GM21526 (cell line): Measurements from ENCODE around the gene CTSV.
"Not testable (repeated sequence)": the region's sequence is repeated elsewhere in the genome, so short reads cannot be mapped to it uniquely, and the experiment has no call there.

Source experiments
- ATAC-seq: cut with Tn5 transposase; IDR thresholded peaks from one replicate; pipeline ENCODE4 v1.9.1; 2021; ENCODE audit warnings: moderate library complexity; ENCODE audit not compliant: unreplicated experiment, low FRiP score

The CTSV gene

DNA sequence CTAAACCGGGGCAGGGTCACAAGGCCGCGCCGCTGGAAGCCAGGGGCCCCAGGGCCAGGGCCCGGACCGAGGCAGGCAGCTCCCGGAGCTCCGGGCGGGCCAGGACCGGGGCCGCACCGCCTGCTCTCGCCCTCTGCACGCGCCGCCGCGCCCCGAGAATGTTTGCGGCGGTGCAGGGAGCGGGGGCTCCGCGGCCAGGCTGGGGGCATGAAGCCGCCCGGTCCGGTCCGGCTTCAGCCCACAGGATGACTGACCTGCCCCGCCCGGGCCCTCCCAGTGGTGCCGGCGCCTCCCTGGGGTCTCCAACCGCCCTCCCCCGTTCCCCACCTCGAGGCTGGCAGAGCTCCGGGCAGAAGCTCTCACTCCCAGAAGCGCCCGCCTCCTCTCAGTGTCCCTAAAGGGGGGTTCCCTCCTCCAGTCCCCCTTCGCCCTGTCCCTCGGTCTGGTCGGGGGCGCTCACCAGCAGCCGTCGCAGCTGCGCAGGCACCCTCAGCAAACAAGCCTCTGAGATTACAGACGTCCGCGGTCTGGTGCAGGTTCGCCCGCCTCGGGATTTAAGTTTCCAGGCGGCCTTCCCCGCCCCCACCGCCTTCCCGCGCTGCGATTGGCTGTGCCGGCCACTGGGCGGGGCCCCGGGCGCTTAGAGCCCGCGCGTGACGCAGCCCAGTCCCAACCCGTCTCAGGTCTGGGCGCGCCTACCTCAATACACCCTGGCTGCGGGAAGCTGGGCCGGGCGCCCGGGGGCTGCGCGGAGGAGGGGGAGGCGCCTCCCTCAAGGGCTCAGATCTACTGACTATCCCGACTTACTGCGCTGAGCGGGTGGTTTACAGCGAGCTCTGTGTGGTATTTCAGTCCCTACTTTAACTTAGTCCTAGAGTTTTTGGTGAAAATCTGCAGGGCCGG is at the start of gene CTSV:
CTSV (minus strand) TSS at position 532 of the 903 bp plus-strand sequence. CDS start 1,099 bp downstream, outside the sequence.
- peak; percentile 98 for ATAC-seq

DNA sequence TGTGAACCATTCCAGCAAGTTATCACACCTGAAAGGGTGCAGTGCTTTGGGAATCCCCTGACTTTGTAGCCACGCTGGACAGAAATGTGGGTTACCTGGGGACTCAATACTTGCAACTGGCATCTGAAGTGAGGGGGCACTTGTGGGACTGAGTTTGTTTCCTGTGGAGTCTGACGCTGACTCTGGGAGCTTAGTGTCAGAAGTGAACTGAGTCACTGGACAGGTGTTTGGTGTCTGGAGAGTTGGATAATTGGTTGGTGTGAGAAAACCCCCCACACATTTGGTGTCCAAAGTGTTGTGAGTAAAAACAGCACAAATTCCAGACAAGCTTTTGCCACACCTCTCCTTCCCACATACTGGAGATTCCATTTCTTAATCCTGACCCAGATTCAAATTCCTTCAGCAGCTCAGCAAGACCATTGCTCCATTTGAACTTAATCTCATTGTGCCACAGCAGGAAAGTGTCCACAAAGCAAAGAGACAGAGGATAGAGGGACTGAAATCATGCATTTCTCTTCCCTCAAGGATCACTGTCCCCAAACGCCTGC is 48.8 kb upstream of the CTSV start:
- ATAC-seq, result not testable (repeated sequence)

- ATAC-seq, result not testable (repeated sequence)
Measured at GRCh38 chr9:97084562-97084991, 45.6 kb upstream of the CTSV start.

DNA sequence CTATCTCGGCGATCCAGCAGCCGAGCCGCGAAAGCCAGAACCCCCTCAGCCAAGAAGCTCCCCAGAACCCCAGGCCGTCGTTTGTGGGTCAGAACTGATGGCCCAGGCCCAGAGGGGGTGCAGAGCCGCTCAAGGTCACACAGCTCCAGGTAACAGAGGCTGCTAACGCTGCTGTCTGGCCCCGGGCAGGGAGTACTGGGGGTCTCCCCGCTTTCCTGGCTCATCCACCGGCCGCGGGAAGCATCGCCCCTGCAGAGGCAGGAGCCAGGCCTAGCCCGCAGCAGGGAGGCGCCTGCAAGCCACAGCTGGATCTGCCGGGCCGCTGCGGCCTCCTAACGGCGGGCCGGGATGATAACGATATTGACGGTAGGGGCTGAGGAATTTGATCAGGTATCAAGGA is 39.4 kb upstream of the CTSV start:
- no peak for ATAC-seq

- no peak for ATAC-seq
Measured at GRCh38 chr9:97077452-97078295, 38.7 kb upstream of the CTSV start.

GRCh38 chr9:97076731-97077451 is 37.9 kb upstream of the CTSV start:
- ATAC-seq, result not testable (repeated sequence)

GRCh38 chr9:97076238-97076637 is 37.3 kb upstream of the CTSV start:
- no peak for ATAC-seq

GRCh38 chr9:97075289-97075985 is 36.5 kb upstream of the CTSV start:
- no peak for ATAC-seq

- no peak for ATAC-seq
Measured at GRCh38 chr9:97073506-97073905, 34.6 kb upstream of the CTSV start.

- ATAC-seq, result no peak
Measured at GRCh38 chr9:97072285-97072776, 33.4 kb upstream of the CTSV start.

GRCh38 chr9:97070325-97070724 is 31.4 kb upstream of the CTSV start:
- not testable (repeated sequence) for ATAC-seq

GRCh38 chr9:97067490-97067889 is 28.5 kb upstream of the CTSV start:
- no peak for ATAC-seq

DNA sequence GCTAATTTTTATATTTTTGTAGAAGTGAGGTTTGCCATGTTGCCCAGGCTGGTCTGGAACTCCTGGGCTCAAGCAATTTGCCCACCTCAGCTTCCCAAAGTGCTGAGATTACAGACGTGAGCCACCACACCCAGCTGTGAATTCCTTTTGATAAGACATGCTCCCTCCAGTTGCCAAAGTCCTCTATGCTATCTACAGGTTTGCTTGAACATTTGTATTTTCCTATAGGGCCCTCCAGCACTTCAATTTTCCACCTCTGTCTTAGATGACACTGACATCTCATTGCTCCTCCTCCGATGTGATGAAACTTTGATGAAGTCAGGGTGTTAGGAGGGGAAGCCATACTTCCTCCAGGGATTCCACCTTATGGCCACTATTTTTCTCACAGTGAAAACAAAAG is 25.2 kb upstream of the CTSV start:
- ATAC-seq, result no peak

- ATAC-seq, result no peak
Measured at GRCh38 chr9:97060796-97061195, 21.9 kb upstream of the CTSV start.

DNA sequence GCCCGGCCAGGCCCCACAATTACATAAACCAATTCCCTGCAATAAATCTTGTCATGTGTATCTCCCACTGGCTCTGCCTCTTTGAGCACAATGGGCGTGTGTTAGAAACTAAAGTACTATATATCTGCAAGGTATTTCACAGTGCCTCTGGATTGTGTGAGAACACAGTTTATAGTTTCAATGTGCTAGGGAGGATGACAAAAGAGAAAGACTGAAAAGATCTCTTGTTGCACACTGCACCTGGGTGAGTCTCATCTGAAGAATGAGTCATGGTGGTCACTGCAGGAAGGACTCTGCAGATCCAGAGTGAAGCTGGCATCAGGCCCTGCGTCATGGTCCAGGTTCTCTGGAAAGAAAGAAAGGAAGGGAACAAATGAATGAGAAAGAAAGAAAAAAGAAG is 20.7 kb upstream of the CTSV start:
- ATAC-seq, result no peak

- ATAC-seq, result no peak
Measured at GRCh38 chr9:97057651-97058050, 18.7 kb upstream of the CTSV start.

DNA sequence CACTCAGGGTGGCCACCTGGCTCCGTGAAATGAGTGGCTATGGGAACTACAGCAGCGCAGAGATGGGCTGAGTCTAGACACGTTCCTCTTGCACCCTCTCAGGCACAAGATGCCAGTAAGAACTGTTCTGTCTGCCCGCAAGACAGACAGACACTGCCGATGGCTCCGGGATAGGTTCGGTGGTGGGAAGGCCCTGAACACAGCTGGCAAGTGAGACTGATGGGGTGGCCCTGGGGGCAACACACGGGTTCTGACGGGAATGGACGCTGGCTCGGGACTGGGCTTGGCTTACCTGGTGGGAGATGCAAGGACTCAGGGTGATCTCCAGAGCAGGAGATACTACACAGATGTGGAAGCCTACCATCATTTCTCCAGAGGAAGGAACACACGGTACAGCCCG is 16.9 kb upstream of the CTSV start:
- not testable (repeated sequence) for ATAC-seq

GRCh38 chr9:97053717-97054116 is 14.8 kb upstream of the CTSV start:
- no peak for ATAC-seq

DNA sequence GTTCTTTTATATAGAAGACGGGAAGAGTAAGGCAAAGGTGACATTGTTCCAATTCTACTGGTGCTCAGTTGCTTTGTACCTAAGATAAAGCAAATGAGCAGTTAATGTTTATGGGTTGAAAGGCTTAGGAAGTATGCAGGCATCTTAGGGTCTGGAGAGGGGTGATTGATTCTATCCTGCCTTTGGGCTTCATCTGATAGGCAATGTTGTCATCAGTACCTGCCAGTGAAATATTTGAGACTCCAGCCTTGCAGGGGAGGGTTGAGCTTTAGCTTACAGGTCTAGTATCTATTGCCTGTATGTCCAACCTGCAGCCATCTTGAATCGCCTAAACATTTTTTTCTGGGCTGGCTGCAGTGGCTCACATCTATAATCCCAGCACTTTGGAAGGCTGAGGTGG is 13.8 kb upstream of the CTSV start:
- ATAC-seq, result no peak

DNA sequence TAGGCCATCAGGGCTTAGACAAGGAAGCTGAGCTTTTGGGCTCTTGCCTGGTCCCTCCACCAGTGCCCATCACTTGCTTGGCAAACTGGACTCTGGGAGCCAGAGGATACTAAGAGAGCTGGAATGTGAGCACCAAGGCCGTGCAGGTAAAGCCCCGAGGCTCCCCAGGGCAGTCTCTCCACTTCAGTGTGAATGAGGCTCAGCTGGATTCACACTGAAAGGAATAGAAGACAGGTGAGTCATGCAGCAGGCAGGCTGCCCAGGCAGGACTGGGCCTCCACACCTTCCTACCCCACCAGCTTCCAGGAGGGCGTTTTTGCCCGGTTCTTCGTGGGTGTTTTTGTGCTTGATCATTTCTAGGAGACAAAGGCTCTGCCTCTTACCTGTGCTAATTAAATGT is 7.3 kb upstream of the CTSV start:
- ATAC-seq, result no peak
